GM18870 (cell line): ENCODE data around the gene GID4.

ENCODE experiments used
- ATAC-seq: cut with Tn5 transposase; IDR thresholded peaks from one replicate; pipeline ENCODE4 v1.9.1; 2021; ENCODE audit warnings: moderate library complexity; ENCODE audit not compliant: unreplicated experiment

The GID4 gene

GRCh38 chr17:18041776-18042175 lies 2.6 kb downstream of the GID4 start:
- ATAC-seq, result no peak

- no peak for ATAC-seq
These were observed 3.8 kb downstream of the GID4 start for GRCh38 chr17:18042983-18043382.

- no peak for ATAC-seq
These were observed 4.3 kb downstream of the GID4 start for GRCh38 chr17:18043491-18043890.

- no peak for ATAC-seq
These were observed 5.4 kb downstream of the GID4 start for GRCh38 chr17:18044609-18045008.

- ATAC-seq, result no peak
These were observed 6.6 kb downstream of the GID4 start for GRCh38 chr17:18045691-18046350.

GRCh38 chr17:18055597-18055996 lies 16.4 kb downstream of the GID4 start:
- ATAC-seq, result no peak

- ATAC-seq, result no peak
These were observed 17.0 kb downstream of the GID4 start for GRCh38 chr17:18056214-18056613.

- no peak for ATAC-seq
These were observed 20.1 kb downstream of the GID4 start for GRCh38 chr17:18059283-18059682.

- ATAC-seq, result no peak
These were observed 24.8 kb downstream of the GID4 start for GRCh38 chr17:18064053-18064452.

- no peak for ATAC-seq
These were observed 26.3 kb downstream of the GID4 start for GRCh38 chr17:18065546-18065945.

GRCh38 chr17:18066866-18067265 lies 27.7 kb downstream of the GID4 start:
- ATAC-seq, result no peak

- no peak for ATAC-seq
These were observed 29.9 kb downstream of the GID4 start for GRCh38 chr17:18069101-18069500.

GRCh38 chr17:18070861-18071340 lies 31.7 kb downstream of the GID4 start:
- ATAC-seq, result no peak

GRCh38 chr17:18071751-18072150 lies 32.5 kb downstream of the GID4 start:
- no peak for ATAC-seq

- no peak for ATAC-seq
These were observed 35.5 kb downstream of the GID4 start for GRCh38 chr17:18074566-18075272.

GRCh38 chr17:18076936-18077335 lies 37.7 kb downstream of the GID4 start:
- no peak for ATAC-seq

GRCh38 chr17:18079543-18079942 lies 40.3 kb downstream of the GID4 start:
- no peak for ATAC-seq

GRCh38 chr17:18084256-18084655 lies 45.0 kb downstream of the GID4 start:
- ATAC-seq, result no peak

- ATAC-seq, result no peak
These were observed 48.6 kb downstream of the GID4 start, which contains the start of gene DRG2 for GRCh38 chr17:18087610-18088491. Gene DRG2 (plus strand): TSS chr17:18087948. CDS start chr17:18088024, 76 bp downstream.

- no peak for ATAC-seq
These were observed 50.4 kb downstream of the GID4 start for GRCh38 chr17:18089613-18090012.

- ATAC-seq, result no peak
These were observed 54.6 kb downstream of the GID4 start for GRCh38 chr17:18093616-18094408.
